Mucosa of descending colon (tissue), 3 donors: Measurements from ENCODE around the gene ZNF691. TPM values are rescaled to one million over a fixed set of nuclear protein-coding genes. Genes with fewer than 3 reads are reported as not detected.
A peak's percentile ranks its signal among the peaks of the same experiment; 100 is the strongest.

Source experiments
- ATAC-seq: fragments of 200-7000 bp; cut with Tn5 transposase; one replicate; pipeline ENCODE4 v1.9.1; 2020; ENCODE audit warnings: mild to moderate bottlenecking, moderate library complexity
- DNase-seq, 3 donors: peaks; one replicate each; pipeline ENCODE4 v3.0.0-alpha.2; 2020
- H3K36me3 ChIP-seq: fragments of 200-600 bp; one replicate; pipeline ENCODE4 v1.8.0; 2021; ENCODE audit warnings: low read depth, mild to moderate bottlenecking
- H3K4me1 ChIP-seq: fragments of 200-600 bp; one replicate; pipeline ENCODE4 v1.8.0; 2021; ENCODE audit warnings: low read depth, mild to moderate bottlenecking
- H3K4me3 ChIP-seq: fragments of 200-600 bp; one replicate; pipeline ENCODE4 v1.8.0; 2021; ENCODE audit warnings: mild to moderate bottlenecking
- H3K9me3 ChIP-seq: fragments of 200-600 bp; one replicate; pipeline ENCODE4 v1.8.0; 2021; ENCODE audit warnings: mild to moderate bottlenecking
- CTCF ChIP-seq: fragments of 200-600 bp; IDR thresholded peaks from one replicate; pipeline ENCODE4 v1.8.0; 2022; ENCODE audit warnings: antibody characterized with exemption, mild to moderate bottlenecking
- intact Hi-C, 2 donors: fragments of 100-400 bp; cut with DNase I in 1 of 2; cut with micrococcal nuclease in 1 of 2; formaldehyde crosslinking; loops; one replicate each; pipeline versions ENCODE4 v1.11.0 to v1.11.1; 2022; cut with DNase I, micrococcal nuclease
- total RNA-seq, 3 donors: library from RNA; stranded (reverse); fragmentation: NEBNext Ultra II Directional in 2 of 3; extraction: Animal tissue kit (Norgen Biotek cat#: 25700) in 2 of 3; gene quantifications; one replicate each; pipeline versions ENCODE4 v1.2.1 to v1.2.4, GENCODE V29; 2021 to 2023
- donor health status: DM: no; HTN: no; CAD: no; lungs with moderate emphysema.
- donor health status: DM: no; HTN: no; CAD: no.
- donor health status: DM: no; HTN: yes; CAD: no.

Gene ZNF691
- total RNA-seq, 3 donors from 2014 or later, result 5.9 to 10.8 (median 5.9) TPM

GRCh38 chr1:42834803-42835202, 11.6 kb upstream of the ZNF691 start:
- ATAC-seq, result no peak
- Histone ChIP-seq H3K4me3 (no peak overlapping the region), H3K9me3 (no peaks in the 10 kb centered on the region), H3K4me1 (no peaks in the 10 kb centered on the region), H3K36me3 (no peaks in the 10 kb centered on the region)
- no peak for TF ChIP-seq CTCF
- intact Hi-C loops, result no loop called here
- DNase-seq, result no peak

- no peak for DNase-seq
- no peak for TF ChIP-seq CTCF
- Histone ChIP-seq H3K36me3 (no peaks in the 10 kb centered on the region), H3K4me1 (no peaks in the 10 kb centered on the region), H3K9me3 (no peaks in the 10 kb centered on the region), H3K4me3 (no peak overlapping the region)
- ATAC-seq, result no peak
- intact Hi-C loops, result no loop called here
Observed at GRCh38 chr1:42835422-42835821, 11.0 kb upstream of the ZNF691 start.

DNA sequence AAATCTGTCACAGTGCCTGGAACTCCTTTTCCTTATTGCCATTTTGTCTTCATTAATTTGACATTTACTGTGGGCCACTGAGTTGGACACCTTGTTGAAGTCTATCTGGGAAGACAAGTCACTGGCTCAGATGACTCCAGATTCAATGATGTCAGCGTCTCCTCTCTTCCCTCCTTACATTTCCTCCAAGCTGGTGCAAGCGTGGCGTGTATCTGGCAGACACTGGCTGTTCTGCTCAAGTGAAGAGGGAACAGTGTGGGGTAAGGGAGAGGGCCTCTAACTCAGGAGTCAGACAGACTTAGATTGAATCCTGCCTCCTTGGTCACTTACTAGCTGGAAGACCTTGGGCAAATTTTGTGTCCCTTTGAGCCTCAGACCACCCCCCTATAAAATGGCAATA, 8.7 kb upstream of the ZNF691 start:
- intact Hi-C loops, result no loop called here
- ATAC-seq, result no peak
- no peak for TF ChIP-seq CTCF
- Histone ChIP-seq H3K36me3 (no peaks in the 10 kb centered on the region), H3K4me3 (no peak overlapping the region), H3K4me1 (no peaks in the 10 kb centered on the region), H3K9me3 (no peaks in the 10 kb centered on the region)
- DNase-seq, result no peak

DNA sequence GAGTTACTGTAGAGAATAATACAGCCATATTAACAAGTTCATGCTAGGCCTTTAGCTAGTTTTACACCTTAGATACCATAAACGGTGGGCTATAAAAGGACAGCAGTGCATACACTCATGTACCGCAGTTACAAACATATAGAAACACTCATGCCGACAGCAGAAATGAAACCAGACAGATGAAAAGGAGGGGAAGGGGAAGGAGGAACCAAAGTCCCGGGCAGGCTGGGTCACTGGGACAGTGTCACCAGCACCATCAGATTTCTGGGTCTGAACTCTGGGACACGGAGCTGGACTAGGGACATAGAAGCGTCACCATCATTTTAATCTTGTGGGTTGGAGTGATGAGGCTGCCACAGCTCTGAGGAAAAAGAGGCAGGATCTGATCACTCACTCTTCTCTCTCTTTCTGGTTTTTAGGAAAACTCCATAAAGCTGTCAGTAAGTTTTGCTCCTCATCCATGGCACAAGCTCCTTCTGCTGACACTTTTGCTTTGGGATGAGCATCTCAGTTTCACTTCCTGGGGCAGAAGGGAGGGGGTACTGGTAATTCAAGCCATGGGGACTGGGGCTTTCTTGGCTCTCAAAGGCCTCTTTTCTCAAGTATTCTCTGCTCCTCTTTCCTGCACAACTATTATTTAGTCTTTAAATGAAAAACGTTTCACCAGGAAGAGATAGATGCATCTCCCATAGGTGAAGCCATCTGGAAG, 7.8 kb upstream of the ZNF691 start:
- no peak overlapping the region for H3K4me3 ChIP-seq
- no peaks in the 10 kb centered on the region for H3K4me1 ChIP-seq
- intact Hi-C loops, result no loop called here
- no peak for DNase-seq
- ATAC-seq, result peak; percentile 42
- TF ChIP-seq CTCF, result no peak
- H3K36me3 ChIP-seq, result no peaks in the 10 kb centered on the region
- no peaks in the 10 kb centered on the region for H3K9me3 ChIP-seq

DNA sequence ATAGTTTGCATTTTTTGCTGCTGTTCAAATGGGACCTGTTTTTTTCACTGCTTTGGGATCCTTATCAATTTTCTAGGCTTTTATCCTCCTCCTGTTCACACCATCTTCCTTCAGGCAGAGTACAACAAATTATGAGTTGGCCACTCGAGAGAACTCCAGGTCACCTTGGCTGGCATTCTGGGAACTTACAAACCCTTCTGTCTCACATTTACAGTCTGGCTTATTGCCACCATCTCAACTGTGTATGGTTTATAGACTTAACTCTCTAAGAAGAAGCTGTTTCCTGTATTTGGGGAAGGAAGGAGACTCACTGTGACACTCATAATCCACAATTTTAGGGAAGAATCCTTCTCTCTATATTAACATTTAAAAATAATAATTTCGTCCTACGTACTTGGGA, 5.4 kb upstream of the ZNF691 start:
- no peaks in the 10 kb centered on the region for H3K9me3 ChIP-seq
- TF ChIP-seq CTCF, result no peak
- H3K4me1 ChIP-seq, result no peaks in the 10 kb centered on the region
- no peak for DNase-seq
- no peak for ATAC-seq
- H3K4me3 ChIP-seq, result no peak overlapping the region
- H3K36me3 ChIP-seq, result no peaks in the 10 kb centered on the region
- intact Hi-C loops, result no loop called here
